ENCODE data around the gene PCDH11X.
"Not testable (repeated sequence)": the region's sequence is repeated elsewhere in the genome, so short reads cannot be mapped to it uniquely, and the experiment has no call there.

The PCDH11X gene

DNA sequence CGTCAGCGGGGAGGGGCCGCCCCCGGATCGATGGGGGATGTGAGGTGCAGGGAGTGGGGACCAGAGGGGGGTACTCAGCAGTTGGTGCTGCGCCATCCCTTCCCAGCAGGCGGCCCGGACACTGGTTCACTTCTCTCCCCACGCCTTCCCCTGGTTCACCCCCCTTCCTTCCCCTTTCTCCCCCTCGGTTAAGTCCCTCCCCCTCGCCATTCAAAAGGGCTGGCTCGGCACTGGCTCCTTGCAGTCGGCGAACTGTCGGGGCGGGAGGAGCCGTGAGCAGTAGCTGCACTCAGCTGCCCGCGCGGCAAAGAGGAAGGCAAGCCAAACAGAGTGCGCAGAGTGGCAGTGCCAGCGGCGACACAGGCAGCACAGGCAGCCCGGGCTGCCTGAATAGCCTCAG lies at the start of gene PCDH11X:
PCDH11X (plus strand) TSS at position 241 of the 400 bp plus-strand sequence. CDS start 56,130 bp downstream, outside the sequence.
- not testable (repeated sequence) for DNase-seq (ENCODE audit: low spot score)

GRCh38 chrX:91747446-91747845 lies 31.7 kb upstream of the PCDH11X start:
- not testable (repeated sequence) for DNase-seq (ENCODE audit: low spot score)

- not testable (repeated sequence) for DNase-seq (ENCODE audit: low spot score)
These were observed 26.2 kb upstream of the PCDH11X start for GRCh38 chrX:91753022-91753421.

DNA sequence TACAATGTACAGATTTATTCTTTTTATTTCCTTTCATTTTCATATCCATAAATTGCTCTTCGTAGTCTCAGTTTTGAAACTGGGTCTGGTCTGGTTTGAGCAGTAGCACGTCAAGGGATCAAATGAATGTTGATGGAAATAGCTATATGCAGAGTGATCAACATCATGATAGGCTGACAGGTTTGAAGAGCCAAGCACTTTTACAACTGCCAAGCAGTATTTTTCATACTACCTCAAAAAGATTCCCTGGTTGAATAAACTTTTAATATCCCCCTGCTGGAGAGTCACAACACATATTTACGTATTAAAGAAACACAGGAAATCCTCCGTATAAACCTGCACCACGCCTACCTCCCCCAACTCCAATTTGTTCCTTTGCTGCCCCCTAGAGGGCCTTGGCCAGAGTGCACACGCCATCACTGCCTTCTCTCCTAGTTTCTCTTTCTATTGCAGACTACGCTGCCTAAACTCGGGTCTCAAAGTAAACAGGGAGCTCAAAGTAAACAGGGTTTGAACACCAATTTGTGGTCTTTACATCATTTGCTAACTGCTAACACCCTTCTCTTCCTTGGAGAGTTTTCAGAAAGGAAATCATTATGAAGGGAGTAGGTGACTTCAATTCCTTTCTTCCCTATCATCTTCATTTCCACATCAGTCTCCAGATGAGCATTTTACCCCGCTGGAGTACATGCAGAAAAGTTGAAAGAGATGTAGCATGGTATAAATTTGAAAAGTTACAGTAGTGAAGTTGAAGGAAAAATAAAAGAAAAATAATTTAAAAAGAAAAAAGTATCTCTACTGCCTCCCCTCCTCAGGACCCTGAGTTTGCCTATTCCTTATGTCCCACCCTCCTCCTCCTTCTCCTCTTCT lies 8.3 kb upstream of the PCDH11X start:
- not testable (repeated sequence) for DNase-seq (ENCODE audit: low spot score)

- not testable (repeated sequence) for DNase-seq (ENCODE audit: low spot score)
These were observed 5.2 kb upstream of the PCDH11X start for GRCh38 chrX:91773943-91774342.

GRCh38 chrX:91780008-91780407 lies 833 bp downstream of the PCDH11X start:
- DNase-seq (ENCODE audit: low spot score) = not testable (repeated sequence)

GRCh38 chrX:91780698-91781097 lies 1.5 kb downstream of the PCDH11X start:
- not testable (repeated sequence) for DNase-seq (ENCODE audit: low spot score)

- DNase-seq (ENCODE audit: low spot score) = not testable (repeated sequence)
These were observed 2.6 kb downstream of the PCDH11X start for GRCh38 chrX:91781553-91782298.

- not testable (repeated sequence) for DNase-seq (ENCODE audit: low spot score)
These were observed 3.6 kb downstream of the PCDH11X start for GRCh38 chrX:91782825-91783224.

GRCh38 chrX:91817537-91817936 lies 38.4 kb downstream of the PCDH11X start:
- DNase-seq (ENCODE audit: low spot score) = not testable (repeated sequence)

DNA sequence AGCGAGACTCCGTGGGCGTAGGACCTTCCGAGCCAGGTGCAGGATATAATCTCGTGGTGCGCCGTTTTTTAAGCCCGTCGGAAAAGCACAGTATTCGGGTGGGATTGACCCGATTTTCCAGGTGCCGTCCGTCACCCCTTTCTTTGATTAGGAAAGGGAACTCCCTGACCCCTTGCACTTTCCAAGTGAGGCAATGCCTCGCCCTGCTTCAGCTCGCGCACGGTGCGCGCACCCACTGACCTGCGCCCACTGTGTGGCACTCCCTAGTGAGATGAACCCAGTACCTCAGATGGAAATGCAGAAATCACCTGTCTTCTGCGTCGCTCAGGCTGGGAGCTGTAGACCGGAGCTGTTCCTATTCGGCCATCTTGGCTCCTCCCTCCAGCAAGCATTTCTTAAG lies 46.1 kb downstream of the PCDH11X start:
- not testable (repeated sequence) for DNase-seq (ENCODE audit: low spot score)

All from CD4-positive, alpha-beta T cell treated with Interleukin-2 at 100 ng/mL for 4 hours (primary cell).